Central memory CD4-positive, alpha-beta T cell (primary cell): ENCODE measurements around the gene SEL1L2.

Experiments used
- DNase-seq: peaks from one replicate; pipeline ENCODE4 v3.0.0; 2022

Gene SEL1L2

GRCh38 chr20:13928901-13929300, 61.5 kb downstream of the SEL1L2 start:
- no peak for DNase-seq

GRCh38 chr20:13927171-13927570, 63.2 kb downstream of the SEL1L2 start:
- DNase-seq = no peak

GRCh38 chr20:13922241-13922640, 68.2 kb downstream of the SEL1L2 start:
- DNase-seq = no peak

GRCh38 chr20:13915284-13915683, 75.1 kb downstream of the SEL1L2 start:
- DNase-seq = no peak

GRCh38 chr20:13913572-13913971, 76.8 kb downstream of the SEL1L2 start:
- DNase-seq = no peak

- no peak for DNase-seq
Observed at GRCh38 chr20:13913131-13913530, 77.3 kb downstream of the SEL1L2 start.

GRCh38 chr20:13910492-13910891, 79.9 kb downstream of the SEL1L2 start:
- DNase-seq = no peak

- DNase-seq = no peak
Observed at GRCh38 chr20:13909067-13909466, 81.3 kb downstream of the SEL1L2 start.

- no peak for DNase-seq
Observed at GRCh38 chr20:13904766-13905165, 85.6 kb downstream of the SEL1L2 start.

- DNase-seq = no peak
Observed at GRCh38 chr20:13900496-13900895, 89.9 kb downstream of the SEL1L2 start.

GRCh38 chr20:13898012-13898612, 92.3 kb downstream of the SEL1L2 start:
- no peak for DNase-seq

GRCh38 chr20:13891575-13891974, 98.8 kb downstream of the SEL1L2 start:
- DNase-seq = no peak

- DNase-seq = no peak
Observed at GRCh38 chr20:13884803-13885202, 105.6 kb downstream of the SEL1L2 start.

- DNase-seq = no peak
Observed at GRCh38 chr20:13883425-13883824, 107.0 kb downstream of the SEL1L2 start.

- DNase-seq = no peak
Observed at GRCh38 chr20:13878566-13878965, 111.8 kb downstream of the SEL1L2 start.

GRCh38 chr20:13877793-13878192, 112.6 kb downstream of the SEL1L2 start:
- DNase-seq = no peak

- no peak for DNase-seq
Observed at GRCh38 chr20:13875265-13875811, 115.1 kb downstream of the SEL1L2 start.

- no peak for DNase-seq
Observed at GRCh38 chr20:13874394-13875157, 115.8 kb downstream of the SEL1L2 start.

- DNase-seq = no peak
Observed at GRCh38 chr20:13873831-13874230, 116.6 kb downstream of the SEL1L2 start.

- DNase-seq = no peak
Observed at GRCh38 chr20:13870170-13870748, 120.2 kb downstream of the SEL1L2 start.

GRCh38 chr20:13868331-13868730, 122.1 kb downstream of the SEL1L2 start:
- DNase-seq = no peak

GRCh38 chr20:13865791-13866351, 124.5 kb downstream of the SEL1L2 start:
- DNase-seq = no peak

- no peak for DNase-seq
Observed at GRCh38 chr20:13865156-13865555, 125.3 kb downstream of the SEL1L2 start.

GRCh38 chr20:13863244-13863643, 127.2 kb downstream of the SEL1L2 start:
- no peak for DNase-seq
